Measurements from ENCODE around the gene AGTR1.

The AGTR1 gene

GRCh38 chr3:148697306-148698189, at the start of gene AGTR1:
TSS of gene AGTR1 (plus strand) at chr3:148697903. CDS start at chr3:148741036, 43,133 bp downstream.
- no peak for DNase-seq

GRCh38 chr3:148648685-148649352, 48.9 kb upstream of the AGTR1 start:
- DNase-seq = no peak

- DNase-seq = no peak
Observed at GRCh38 chr3:148651549-148651948, 46.2 kb upstream of the AGTR1 start.

DNA sequence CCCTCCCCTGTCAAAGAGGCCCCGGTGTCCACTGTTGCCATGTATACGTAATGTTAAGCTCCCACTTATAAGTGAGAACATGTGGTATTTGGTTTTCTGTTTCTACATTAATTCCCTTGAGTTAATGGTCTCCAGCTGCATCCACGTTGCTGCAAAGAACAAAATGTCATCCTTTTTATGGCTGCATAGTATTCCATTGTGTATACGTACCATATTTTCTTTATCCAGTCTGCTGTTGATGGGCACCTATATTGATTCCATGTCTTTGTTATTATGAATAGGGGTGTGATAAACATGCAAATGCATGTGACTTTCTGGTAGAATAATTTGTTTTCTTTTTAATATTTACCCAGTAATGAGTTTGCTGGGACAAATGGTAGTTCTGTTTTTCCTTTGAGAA, 43.3 kb upstream of the AGTR1 start:
- DNase-seq = no peak

- no peak for DNase-seq
Observed at GRCh38 chr3:148657470-148657869, 40.2 kb upstream of the AGTR1 start.

GRCh38 chr3:148659512-148659911, 38.2 kb upstream of the AGTR1 start:
- DNase-seq = no peak

GRCh38 chr3:148680289-148680688, 17.4 kb upstream of the AGTR1 start:
- DNase-seq = no peak

DNA sequence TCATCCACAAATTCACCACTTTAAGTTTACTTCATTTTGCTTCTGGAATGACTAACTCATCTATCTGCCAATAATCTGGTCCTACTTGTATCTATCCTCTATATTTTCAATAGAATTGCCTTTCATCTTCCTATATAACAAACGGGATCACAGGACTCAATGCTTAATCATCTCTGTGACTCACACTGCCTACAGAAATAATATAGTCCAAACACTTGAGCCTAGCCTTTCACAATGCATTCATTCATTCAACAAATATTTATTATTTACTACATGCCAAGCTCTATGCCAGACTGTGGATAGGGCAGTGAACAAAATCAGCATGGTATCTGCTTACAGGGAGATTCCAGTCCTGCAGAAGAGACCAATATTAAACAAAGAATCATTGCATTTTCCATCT, 16.6 kb upstream of the AGTR1 start:
- DNase-seq = no peak

DNA sequence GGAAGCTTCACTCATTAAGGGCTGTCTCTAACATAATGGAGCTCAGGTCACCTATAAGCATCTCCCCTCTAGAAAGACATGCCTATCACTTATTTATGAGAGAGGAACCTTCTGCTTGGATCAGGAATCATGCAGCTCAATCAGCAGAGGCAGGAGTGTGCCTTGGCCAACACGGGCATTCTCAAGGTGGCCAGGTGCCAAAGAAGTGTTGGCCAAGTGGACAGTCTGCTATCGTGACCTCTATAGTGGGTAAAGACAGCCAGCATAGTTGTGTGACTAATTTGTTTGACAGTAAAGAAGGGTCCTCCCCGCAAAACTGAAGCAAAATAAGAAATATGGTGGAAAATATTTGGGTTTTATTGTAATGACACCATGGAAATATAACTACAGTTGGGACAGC, 14.7 kb upstream of the AGTR1 start:
- no peak for DNase-seq

DNA sequence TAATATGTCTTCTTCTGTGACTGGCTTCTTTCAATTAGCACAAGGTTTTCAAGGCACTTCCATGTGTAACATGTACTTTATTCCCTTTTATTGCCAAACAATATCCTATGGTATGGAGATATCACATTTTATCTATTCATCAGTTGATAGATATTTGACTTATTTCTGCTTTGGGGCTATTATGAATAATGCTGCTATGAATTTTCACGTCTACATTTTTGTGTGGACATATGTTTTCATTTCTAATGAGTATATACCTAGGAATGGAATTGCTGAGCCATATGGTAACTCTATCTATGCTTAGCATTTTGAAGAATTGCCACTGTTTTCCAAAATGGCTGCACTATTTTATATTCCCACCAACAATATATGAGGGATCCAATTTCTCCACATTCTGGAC, 3.6 kb upstream of the AGTR1 start:
- DNase-seq = no peak

DNA sequence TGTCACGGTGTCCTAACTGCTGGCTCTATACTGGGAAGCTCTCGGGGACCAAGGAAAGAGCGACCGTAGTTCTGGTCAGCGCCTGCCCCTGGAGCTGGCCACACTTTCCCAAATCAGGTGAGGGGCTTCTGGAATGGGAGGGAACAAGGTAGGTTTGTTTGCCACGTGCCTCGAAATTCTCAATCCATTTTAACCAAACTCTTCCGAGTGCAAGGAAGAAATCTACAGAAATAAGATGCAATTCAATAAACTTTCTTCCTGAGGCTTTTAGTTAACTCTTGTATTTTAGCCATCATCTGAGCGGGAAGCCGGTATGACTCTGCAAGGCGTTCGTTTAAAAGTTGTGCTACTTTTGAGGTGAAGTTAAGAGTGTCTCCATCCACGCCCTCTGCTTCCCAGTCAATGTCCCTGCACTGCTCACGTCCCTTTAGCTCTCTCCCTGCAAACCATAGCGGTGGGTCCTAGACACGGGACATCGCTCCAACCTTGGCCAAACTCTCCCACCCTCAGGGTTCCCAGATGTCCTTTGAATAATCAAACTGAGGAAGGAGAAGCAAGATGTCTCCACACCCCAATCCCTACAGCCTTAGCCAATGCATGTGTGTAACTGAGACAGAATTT, 597 bp downstream of the AGTR1 start:
- no peak for DNase-seq

DNA sequence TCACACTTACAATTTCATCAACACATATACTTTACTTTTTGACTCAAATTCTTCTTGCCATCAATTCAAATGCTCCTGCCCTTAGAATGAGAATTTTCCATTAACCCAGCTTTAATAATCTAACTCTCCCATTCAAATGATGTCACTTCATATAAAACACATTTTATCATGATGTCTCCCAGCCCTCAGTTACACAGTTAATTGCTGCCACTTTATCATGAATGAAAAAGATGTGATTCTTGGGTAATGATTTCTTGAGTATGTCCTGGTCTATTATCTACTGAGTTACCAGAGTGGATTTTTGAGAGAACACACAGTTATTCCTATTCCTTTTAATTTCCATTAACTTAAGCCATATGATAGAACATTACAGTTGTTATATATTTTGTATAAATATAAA, 7.6 kb downstream of the AGTR1 start:
- DNase-seq = no peak

GRCh38 chr3:148707601-148708380, 10.1 kb downstream of the AGTR1 start:
- no peak for DNase-seq

- no peak for DNase-seq
Observed at GRCh38 chr3:148708409-148708808, 10.7 kb downstream of the AGTR1 start.

GRCh38 chr3:148709560-148710253, 12.0 kb downstream of the AGTR1 start:
- DNase-seq = no peak

- no peak for DNase-seq
Observed at GRCh38 chr3:148710665-148711064, 13.0 kb downstream of the AGTR1 start.

GRCh38 chr3:148711981-148712666, 14.4 kb downstream of the AGTR1 start:
- DNase-seq = no peak

DNA sequence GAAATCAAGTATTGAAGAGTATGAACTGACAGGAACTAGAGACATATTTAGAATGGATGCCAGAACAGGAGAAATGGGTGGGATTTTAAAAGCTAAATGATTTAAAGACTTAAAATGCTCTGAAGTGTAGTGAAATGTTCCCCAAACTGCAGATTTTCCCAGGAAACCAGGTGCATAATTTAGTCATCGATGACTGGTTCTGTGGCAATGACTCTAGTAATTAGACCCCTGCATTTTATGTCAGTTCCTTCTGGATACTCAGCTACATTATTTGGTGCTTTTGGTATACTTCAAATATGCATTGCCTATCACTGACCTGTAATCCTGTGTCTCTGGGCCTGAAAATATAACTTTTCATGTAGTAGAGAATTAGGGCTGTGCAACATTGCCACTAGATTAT, 16.8 kb downstream of the AGTR1 start:
- no peak for DNase-seq

DNA sequence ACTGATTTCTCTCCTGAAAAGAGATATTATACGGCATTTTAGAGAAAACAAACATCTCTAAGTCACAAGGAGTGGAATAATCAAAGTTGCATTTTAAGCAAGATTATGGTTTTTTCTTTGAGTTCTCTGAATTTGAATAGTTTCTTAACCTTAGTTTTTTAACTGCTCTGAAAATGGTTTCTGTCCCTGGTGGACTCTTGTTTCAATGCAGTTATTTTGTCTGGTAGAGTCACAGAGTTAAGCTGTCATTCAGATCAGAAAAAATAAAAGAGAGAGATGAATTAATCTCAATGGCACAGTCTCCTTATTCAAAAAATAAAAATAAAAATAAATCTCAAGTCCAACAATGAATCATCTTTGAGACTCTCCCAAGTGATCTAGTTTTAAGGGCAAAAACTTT, 19.0 kb downstream of the AGTR1 start:
- DNase-seq = no peak

GRCh38 chr3:148717885-148718561, 20.3 kb downstream of the AGTR1 start:
- DNase-seq = no peak

Data from activated CD4-positive, alpha-beta T cell treated with anti-CD3 and anti-CD28 coated beads for 1 hour (primary cell).